Hematopoietic multipotent progenitor cell treated with erythropoietin and hydrocortisone succinate and interleukin-3 and kit ligand, for 17 days (in vitro differentiated cells): Measurements from ENCODE around the gene PPFIBP1.
"Not testable (repeated sequence)": the region's sequence is repeated elsewhere in the genome, so short reads cannot be mapped to it uniquely, and the experiment has no call there.

Source experiments
- DNase-seq: peaks from one replicate; pipeline ENCODE4 v3.0.0-alpha.2; 2015; ENCODE audit warnings: low spot score

The PPFIBP1 gene

DNA sequence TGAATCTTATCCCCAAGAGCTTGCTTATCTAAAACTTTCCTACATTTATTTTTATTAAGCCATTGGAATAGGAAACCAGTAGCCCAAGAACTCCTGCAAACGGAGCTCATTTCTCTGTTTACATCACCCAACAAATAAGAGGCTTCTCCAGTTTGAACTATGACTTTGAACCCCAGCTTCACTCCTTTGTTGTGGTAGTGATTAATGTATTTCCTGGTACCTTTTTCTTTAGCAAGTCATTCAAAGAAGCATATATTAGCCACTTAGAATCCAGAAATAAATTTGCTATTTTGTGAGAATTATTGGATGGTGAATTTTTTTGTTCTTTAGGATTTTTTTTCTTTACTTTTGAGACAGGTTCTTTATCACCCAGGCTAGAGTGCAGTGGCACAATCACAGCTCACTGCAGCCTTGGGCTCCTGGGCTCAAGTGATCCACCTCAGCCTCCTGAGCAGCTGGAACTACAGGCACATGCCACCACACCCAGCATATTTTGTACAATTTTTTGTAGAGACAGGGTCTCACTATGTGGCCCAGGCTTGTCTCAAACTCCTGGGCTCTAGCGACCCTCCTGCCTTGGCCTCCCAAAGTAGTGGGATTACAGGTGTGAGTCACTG lies 104.0 kb downstream of the PPFIBP1 start:
- not testable (repeated sequence) for DNase-seq

DNA sequence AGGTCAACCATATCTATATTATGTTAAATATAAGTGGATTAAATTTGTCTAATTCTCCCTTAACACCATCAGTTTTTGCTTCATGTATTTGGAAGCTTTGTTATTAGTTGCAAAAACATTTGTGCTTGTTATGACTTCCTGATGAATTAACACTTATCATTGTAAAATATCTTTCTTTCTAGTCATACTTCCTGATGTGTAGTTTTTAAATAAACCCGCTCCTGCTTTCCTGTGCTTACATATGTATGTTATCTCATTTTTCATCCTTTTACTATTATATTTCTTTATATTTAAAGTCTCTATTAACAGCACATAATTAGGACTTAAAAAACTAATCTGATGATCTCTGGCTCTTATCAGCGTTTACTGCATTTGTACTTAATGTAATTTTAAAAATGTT lies 106.2 kb downstream of the PPFIBP1 start:
- not testable (repeated sequence) for DNase-seq

DNA sequence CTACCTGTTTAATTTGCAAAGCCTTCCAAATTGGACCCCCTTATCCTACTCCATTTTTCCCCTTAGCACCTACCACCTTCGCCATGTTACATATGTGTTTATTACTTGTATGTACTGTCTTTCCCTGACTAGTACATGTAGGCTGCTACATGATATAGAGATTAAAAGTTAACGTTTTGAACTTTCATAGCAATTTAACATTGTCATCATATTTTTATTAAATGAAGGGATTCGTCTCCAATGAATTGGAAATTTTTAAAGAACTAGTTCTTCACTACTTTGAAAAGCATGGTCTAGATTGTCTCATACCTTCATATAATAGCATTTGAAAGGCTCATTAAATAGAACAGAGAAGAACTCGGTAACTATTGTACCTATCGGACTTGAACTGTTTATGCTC lies 107.4 kb downstream of the PPFIBP1 start:
- no peak for DNase-seq

DNA sequence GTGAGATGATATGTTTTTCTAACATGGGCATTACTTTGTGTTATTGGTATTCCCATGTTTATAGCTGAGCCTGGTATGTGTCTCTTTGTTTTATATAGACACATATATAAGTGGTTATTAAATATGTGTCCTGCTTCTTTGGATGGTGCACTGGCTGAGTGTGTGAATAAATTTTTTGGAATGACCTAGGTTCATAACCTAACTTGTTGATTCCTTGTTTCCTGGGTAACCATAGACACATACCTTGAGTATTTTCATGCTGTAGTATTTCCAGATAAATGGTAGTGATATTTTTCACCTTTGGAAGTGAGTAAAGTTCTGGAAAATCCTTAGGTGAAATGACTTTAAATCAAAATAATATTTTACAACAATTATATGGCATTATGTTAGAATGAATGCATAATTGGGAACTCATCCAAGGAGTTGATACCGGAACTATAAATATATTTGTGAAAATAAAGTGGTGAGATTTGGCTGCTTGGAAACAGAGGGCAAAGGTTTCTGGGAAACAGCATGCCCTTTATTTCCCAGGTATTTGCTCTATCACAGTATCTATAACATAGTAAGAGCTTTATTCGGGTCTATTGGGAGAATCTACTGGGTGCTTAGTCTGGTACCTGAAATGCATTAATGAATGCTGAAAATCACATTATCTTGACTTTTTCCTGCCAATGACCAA lies 107.9 kb downstream of the PPFIBP1 start:
- DNase-seq: no peak

DNA sequence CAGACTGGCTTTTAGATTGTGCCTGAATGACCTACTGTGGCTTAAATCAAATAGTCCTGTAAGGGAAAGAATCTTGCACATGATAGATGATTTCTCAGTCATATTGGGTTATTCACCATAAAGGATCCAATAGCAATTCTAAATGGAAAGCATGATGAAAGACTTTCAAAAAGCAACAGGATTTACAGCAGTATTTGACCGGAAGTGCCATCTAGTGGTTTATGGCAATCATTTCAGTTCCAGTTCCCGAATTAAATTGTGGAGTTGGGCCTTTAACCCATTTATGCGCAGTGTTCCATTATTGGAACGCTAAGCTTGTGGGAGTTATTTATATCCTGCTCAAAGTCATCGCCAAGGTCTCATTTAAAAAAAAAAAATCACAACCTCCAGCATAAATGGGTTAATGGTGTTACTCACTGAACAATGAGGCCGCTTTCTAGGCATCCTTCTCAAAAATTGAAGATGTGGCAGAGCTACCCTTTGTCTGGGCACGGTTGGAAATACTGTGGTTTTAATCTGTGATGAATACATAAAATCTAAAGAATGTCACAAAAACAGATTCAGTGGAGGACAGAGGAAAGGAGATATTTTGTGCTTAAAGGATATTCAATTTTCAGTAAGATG lies 111.5 kb downstream of the PPFIBP1 start:
- DNase-seq: no peak

DNA sequence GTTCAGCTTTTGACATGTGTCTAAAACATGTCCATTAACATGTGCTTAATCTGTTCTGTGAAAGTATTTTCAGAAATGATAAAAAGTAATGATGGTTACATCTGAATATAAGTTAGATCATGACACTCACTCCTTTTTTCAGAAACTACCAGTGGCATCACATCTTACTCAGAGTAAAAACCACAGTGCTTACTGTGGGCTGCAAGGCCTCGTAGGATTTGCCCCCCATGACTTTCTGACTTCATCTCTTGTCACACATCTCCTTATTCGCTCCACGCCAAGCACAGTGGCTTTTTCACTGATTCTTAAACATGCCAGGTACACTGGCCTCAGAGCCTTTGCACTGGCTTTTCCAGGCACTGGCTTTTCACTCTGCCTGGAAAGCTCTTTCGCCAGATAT lies 112.6 kb downstream of the PPFIBP1 start:
- DNase-seq: not testable (repeated sequence)

DNA sequence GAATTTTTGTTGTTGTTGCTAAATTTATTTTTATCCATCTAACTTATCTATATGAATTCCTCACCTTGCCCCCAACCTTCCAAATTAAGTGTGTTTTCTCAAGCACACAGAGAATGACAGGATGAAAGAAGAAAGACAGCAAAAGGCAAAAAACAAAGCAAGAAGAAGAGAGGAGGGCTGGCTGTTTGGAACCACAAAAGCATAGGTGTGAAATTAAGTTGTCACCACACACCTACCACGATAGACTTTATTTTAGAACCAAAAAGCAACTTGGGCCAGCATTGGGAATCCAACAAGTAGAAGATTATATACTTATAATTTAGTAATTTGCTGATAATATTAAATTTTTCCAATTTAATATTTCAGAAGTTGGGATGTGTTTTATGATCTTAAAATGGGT lies 113.5 kb downstream of the PPFIBP1 start:
- no peak for DNase-seq

DNA sequence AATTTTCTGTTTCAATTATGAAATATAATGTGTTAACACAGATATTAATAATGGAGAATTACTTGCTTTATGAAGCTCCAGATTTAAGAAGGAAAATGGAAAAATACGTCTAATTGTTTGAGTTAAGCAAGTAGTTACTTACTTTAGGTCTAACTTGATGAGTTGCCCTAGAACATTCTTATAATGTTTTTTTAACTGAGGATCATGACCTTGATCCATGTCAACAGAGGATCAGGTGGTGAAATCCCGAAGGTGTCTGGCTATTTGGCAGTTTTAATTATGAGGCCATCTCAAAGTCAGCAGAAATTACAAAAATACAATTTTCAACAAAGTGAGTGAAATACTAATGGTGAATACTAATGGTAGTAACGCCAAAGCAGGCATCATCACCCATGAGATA lies 115.3 kb downstream of the PPFIBP1 start:
- DNase-seq: no peak

DNA sequence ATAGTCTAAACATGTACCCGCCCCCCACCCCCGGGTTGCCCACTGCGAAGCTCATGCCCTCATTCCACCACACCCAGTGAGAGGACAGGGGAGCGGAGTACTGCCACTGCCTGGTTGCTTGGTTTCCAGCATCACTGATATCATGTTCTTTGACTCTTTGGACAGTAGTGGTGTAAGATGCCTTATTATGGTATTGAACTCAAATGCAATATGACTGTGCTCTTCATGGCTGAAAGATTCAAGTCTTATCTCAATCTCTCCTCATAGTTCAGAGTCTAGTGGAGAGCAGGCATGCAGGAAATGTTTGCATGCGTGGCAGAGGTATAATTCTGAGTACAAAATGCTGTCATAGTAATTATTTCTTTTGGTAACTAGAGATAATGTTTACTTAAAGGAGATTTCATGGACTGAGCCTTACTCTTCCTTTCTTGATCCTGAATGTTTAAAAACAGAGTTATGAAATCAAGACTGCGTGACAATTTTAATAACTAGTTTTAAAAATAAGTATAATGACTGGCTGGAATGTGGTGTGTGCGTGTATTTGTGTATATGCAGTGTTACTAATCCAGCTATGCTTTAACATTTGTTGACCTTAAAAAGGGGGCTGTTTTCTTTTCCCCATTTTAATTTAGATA lies 116.7 kb downstream of the PPFIBP1 start:
- DNase-seq: not testable (repeated sequence)

DNA sequence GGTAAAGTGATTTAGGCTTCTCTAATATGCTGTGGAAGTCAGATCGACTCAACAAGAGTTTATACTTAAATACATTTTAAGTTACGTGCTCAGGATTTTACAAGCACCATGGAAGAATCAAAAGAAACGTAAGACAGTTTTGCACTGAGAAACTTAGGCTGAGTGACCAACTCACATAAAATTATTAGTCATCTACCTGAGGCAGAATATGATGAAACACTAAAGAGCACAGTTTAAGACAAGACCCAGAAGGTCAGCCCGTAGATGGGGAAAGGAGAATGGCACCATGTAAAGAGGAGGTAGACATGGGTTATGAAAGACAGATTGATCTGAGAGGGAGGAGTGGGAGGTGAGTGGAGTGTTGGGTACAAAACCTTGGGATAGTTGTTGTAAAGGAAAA lies 118.4 kb downstream of the PPFIBP1 start:
- not testable (repeated sequence) for DNase-seq

DNA sequence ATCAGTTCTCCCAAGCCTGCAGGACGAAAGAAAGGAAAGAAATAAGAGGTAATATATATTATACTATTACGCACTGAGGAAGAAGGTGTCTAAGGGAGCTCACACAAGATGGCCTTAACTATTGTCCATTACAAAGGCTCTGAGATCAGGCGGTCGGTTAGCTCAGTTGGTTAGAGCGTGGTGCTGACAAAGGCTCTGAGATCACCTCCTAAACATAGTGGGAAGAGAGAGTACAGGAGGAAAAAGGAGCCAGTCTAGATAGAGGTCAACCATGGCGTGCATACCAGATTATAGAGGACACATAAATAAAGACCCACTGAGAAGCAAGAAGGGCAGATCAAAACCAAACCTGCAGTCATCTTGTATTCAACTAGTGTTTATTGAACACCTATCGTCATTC lies 118.9 kb downstream of the PPFIBP1 start:
- not testable (repeated sequence) for DNase-seq

DNA sequence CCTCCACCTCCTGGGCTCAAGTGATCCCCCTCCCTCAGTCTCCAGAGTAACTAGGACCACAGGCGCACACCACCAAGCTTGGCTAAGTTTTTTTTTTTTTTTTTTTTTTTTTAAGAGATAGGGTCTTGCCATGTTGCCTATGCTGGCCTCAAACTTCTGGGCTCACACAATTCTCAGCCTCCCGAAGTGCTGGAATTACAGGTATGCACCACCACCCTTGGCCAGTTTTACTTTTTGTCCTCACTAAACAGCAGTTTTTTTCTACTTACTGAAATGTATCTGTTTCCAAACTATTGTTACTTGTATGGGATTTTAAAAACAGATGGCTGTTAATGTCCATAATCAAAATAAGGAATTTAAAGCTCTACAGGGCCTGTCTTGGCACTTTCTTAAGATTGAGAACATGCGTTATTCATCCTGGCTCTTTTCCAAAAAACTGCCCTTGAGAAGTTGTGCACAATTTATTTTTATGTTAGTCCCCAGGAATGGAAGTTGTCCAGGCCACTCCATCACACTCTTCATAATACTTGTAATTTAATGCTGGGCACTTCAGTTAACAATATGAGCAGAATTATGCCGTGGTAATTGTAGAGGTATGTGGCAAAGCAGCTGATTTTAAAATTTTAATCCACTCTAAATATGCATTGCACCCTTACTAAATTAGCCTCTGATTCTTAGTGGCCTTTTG lies 120.3 kb downstream of the PPFIBP1 start:
- no peak for DNase-seq

DNA sequence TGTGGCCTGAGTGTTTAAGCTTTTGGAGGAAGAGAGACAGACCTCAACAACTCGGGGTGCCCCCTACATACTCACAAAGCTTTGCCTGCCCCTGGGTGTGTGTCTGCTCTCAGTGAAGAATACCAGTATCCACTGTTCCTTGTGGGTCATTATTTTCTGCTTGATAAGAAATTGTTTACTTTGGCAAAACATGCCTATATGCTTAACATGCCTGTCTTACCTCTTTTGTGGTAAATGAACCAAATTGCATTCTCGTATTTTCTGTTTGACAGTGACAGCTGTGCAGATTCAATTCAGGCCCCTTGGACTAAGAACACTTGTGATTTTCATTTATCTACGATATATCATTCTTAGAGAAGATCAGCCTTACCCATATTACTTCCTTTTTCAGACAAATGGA lies 121.7 kb downstream of the PPFIBP1 start:
- DNase-seq: no peak

DNA sequence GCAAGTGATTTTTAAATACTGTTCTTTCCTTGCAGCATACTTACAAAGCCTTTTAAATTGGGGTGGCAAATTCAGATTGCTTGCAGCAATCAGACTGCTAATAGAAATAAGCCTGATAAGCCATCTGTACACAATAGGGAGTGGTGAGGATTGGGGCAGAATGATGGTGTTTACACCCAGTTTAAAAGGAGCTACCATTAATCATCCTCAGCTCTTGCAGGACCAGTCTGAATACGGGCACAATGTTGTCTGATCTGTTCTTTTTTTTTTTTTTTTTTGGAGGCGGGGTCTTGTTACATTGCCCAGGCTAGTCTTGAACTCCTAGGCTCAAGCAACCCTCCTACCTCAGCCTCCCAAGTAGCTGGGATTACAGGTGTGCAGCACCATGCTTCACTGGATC lies 122.1 kb downstream of the PPFIBP1 start:
- no peak for DNase-seq

DNA sequence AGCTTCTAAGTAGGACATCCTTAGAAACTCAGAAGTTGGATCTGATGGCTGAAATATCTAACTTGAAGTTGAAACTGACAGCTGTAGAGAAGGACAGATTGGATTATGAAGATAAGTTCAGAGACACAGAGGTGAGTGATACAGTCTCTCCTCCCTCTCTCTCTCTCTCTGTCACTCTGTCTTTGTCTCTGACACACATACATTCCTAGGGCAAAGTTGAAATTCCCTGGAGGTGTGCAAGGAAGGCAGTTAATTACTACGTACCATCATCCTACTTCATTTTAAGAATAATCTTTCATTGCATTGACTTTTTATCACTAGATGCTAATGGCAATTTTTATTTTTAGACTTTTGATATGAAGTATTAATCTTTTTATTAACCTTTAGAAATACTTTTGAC lies 126.0 kb downstream of the PPFIBP1 start:
- no peak for DNase-seq

DNA sequence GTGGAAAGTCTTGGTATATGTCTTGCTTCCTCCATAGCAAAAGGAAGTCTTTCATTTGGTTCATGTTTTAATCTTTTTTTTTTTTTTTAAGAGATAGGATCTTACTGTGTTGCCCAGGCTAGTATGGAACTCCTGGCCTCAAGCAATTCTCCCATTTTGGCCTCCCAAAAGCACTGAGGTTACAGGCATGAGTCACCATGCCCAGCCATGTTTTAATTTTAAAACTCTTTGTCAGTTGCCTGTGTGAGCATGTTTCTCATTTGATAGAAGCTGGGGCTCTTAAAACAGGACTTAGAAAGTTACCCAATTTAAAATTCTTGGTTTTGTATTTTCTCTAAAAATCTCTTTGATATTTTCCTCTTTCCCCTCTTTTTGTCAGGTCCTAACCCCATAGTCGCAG lies 127.2 kb downstream of the PPFIBP1 start:
- no peak for DNase-seq

DNA sequence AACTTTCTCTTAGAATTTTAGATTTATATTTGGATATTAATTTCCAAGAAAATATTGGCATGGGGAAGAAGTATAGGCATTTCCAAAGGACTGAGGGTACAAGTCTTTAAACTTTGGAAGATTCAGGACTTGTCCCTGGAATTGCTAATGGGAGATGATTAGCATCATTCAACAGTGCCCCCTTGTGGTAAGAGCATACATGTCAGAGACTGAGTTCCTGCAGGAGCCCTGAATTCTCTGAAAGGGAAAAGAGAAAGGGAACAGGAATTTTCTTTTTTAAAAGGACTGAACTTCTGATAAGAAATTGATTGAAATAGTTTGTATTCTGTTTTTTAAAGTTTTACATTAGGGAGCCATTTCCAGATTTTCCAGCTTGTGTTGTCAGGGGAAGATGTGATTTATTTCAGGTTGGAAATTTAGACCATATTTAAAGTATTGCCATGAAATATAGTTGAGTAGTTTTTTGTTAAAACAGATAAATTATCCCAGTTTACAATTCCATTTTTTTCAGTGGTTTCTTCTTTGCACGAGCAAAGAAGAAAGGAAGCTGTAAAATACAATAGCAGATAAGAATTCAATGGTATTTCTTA lies 128.3 kb downstream of the PPFIBP1 start:
- DNase-seq: peak; percentile 51

DNA sequence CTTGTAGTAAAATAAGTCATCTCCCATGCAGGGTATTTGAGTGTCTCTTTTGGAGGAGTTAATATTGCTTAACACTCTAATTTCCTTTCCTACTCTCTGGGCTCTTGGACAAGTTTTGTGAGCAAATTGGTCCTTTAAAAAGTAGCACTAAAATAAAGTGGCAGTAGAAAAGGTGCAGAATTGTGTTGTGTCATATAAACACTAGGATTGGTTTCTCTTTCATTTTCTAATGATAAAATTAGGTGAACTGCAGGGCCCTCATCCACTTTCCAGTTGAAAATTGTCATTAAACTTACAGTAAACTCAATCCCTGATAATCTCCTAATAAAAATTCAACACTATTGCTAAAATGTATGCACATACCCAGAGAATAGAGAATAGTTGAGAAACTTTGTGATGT lies 129.7 kb downstream of the PPFIBP1 start:
- DNase-seq: no peak

DNA sequence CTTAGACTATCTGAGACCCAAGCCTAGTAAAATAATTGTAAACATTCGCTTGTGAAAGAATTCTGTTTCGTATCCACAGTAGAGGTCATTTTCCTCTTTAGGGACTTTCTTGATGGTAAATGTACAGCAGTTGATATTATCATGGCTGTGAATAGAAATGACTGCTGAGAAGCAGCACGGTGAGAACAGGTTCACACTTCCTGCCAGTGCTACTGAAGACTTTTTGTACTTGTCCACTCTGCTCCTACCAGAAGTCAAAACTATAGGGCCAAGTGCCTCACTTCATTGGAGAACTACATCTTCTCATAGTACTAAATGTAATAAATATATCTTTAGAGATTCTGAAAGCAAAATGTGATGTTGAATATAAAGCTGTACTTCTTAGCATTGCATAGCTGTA lies 131.5 kb downstream of the PPFIBP1 start:
- DNase-seq: not testable (repeated sequence)

DNA sequence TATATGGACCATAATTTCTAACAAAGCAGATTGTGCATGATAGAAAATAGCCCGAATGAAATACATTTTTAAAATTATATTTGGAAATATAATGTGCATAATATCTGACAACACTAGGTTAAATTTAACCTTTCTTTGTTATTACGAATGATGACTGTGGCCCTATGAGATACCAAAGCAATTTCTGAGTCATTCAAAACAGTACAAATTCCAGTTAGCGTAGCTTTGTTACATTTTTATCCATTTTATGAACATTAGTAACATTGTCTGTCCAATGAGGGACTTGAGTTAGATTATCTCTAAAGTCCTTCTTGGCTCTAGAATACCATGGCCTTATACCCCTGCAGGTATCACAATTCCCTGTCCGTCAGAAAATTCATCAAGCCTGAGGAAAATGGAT lies 133.3 kb downstream of the PPFIBP1 start:
- DNase-seq: no peak

DNA sequence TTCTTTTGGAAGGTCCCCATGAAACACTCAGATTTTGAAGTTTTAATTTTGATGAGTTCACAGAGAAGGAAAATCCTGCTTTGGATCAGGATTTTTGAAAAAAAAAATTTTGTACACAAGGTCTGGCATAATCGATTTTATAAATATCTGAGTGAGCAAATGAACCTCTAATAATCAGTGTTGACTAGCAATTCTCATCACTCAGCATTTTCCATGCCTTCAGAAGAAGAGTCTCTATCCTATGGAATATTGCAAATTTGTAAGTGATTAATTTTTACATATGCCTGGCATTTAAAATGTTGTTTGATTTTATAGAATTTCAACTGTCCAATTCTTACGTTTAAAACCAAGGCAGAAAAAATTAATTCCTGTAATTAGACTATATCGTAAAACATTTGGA lies 141.7 kb downstream of the PPFIBP1 start:
- no peak for DNase-seq

DNA sequence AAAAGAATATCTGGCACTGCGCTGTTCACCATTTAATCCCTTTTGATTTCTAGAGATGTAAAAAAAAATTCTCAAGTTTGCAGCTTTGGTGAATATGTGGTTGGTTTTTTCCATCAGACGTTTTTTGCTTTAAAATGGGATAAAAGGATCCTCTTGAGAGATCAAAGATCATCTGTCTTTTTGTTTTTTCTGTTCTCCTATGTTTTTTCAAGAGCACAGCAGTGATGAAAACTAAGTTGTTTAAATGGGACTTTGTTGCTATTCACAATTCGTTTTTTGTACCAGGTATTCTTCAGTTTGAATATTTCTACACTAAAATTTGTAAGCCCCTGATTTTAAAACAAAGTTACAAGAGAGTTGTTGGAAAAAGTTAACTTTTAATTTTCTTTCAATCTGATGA lies 142.5 kb downstream of the PPFIBP1 start:
- no peak for DNase-seq
